GM21447 (cell line): Measurements from ENCODE around the gene FYN.
"Not testable (repeated sequence)": the region's sequence is repeated elsewhere in the genome, so short reads cannot be mapped to it uniquely, and the experiment has no call there.

Source experiments
- ATAC-seq: cut with Tn5 transposase; IDR thresholded peaks from one replicate; pipeline ENCODE4 v1.9.1; 2021; ENCODE audit not compliant: unreplicated experiment

The FYN gene

DNA sequence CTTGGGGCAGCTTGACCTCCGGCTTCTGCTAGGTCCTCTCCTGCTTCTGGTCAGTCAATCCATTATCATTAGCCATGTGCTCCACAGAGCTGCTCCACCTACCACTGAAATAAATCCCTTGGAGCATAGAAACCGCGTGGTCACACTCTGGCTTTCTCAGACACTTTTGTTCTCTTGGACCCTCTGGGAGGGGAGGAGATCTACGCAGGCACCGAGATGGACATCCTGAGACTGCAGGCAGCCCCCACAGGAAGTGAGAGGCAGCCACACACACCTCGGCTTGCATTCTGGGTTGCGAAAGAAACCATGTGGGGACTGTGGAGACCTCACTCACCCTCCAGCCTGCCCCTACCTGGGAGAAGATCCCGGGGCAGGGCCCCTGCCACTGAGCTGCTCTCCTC, 79.5 kb downstream of the FYN start:
- ATAC-seq = no peak

DNA sequence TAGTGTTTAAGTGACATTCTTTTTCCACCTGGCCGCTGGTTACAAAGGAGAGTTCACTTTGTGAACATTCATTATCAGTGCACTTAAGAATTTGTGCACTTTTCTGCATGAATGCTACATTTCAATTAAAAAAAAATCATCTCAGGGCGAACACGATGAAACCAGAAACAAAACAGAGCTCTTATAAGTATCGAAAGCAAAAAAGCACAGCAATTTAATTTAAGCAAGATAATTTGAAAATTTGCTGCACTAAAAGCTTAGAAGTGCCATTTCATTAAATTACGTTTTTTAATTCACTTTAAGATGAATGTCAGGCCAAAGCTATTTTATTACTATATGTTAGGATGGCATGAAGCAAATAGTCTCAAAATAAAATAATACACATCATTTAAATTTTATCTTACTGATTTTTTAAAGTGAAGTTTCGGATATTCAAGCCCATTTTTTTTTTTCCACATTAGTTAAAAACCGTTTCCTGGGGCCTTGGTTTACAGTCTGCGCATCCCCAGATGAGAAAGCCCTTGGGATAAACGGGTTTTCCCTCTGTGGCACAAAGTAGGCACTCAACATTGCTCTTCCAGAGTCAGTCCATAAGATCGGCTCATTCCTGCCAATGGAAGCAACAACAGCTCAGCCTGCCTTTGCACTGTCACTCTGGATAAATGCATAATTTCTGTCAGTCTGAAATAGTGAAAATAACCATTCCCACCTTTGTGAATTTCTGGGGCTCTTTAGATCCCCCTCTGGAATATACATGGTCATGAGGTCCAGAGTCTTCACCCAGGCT, 80.1 kb downstream of the FYN start:
- no peak for ATAC-seq

DNA sequence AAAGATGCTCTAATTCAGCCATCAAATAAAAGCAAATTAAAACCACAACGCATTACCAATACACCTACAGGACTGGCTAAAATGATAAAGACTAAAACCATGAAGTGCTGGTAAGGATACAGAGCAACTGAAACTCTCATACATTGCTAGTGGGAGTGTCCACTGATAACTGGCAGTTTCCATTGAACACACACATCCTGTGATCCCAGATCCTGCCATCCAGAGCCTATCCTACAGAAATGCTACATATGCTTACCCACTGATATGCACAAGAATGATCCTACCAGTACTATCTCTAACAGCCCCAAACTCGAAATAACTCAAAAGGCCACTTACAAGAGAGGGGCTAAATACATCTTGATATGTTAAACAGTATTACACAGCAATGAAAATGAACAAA, 81.0 kb downstream of the FYN start:
- no peak for ATAC-seq

DNA sequence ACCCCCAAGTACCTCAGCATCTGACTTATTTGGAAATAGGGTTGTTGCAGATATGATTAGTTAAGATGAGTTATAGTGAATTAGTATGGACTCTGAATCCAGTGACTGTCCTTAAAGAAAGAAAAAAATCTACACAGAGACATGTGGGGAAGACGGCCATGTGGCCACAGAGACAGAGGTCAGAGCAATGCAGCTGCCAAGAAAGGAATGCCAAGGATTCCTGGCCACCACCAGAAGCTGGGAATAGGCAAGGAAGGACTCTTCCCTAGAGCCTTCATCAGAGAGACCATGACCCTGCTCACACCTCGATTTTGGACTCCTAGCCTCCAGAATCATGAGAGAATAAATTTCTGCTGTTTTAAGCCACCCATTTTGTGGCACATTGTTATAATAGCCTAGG, 81.8 kb downstream of the FYN start:
- ATAC-seq = no peak

DNA sequence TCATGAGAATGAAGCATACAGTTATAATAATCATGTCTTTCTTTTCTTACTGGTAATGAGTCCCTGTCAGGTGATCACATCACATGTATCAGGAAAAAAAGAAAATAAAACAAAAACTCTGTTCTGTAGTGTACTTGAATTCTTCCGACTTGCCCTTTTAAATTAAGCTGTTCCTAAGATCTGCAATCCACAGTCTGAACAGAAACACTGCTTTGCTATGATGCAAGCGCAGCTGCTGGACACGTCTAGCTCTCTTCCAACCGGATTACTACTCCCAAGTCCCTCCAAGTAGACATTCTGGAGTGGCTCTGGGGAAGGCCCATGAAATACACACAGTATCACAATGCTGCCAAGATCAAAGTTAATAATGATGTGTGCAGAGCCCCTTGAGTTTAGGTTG, 83.7 kb downstream of the FYN start:
- ATAC-seq = no peak

DNA sequence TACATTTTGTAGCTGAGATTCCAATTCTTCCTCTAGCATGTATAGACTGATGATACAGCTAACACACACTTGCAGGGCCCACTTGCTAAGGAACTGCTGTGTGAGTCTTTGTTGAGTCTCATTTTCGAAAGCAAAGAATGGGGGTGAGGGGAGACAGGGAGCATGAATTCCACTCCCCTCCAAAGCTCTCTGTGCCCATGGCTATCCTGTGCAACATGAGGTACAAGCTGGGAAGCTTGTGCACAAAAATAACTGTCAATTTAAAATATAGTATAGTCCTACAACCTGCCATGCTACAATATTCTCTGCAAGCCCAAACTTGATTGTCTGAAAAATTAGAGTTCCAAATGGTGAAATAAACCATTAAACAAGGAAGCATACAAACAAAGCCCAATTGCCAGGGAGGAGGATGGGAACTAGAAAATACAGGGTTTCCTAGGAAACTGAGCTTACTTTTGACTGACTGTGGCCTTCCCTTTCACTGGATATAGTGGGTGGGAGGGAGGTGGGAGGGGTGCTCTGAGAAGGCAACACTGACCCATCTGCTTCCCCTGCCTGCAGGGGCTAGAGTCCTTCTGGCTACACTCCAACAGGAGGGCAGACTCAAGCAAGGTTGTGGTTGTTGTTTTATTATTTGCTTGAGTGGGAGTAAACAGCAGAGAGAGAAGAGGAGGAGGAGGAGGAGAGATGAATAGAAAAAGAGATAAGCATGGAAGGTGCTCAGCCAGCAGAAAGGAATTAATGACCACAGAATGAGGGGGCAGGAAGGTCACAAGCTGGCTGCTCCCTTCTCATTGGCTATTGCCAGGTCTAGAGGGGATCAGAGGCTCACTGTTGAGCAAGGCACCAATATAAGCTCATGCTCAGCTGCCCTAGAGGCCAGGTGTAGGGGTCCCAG, 84.6 kb downstream of the FYN start:
- no peak for ATAC-seq

DNA sequence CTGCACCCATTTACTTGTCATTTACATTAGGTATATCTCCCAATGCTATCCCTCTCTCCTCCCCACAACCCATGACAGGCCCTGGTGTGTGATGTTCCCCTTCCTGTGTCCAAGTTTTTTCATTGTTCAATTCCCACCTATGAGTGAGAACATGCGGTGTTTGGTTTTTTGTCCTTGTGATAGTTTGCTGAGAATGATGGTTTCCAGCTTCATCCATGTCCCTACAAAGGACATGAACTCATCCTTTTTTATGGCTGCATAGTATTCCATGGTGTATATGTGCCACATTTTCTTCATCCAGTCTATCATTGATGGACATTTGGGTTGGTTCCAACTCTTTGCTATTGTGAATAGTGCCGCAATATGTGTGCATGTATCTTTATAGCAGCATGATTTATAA, 87.1 kb downstream of the FYN start:
- ATAC-seq = not testable (repeated sequence)

DNA sequence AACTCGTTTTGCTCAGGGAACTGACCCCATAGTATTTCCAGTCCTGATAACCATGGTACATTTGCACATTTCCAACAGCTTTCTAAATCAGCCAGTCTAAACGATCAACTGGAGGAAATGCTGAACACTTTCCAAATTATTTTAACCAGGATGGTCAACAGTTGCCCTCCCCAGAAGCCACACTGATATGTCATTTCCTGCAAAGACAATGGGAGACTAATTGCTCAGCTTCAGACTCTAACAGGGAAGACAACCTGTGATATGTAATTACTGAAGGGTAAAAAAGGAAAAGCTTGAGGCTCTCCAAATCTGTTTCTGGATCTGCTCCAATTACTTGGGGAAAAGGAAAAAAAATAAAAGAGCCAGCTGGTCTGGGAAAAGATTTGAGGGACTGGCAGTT, 88.8 kb downstream of the FYN start:
- ATAC-seq = no peak

DNA sequence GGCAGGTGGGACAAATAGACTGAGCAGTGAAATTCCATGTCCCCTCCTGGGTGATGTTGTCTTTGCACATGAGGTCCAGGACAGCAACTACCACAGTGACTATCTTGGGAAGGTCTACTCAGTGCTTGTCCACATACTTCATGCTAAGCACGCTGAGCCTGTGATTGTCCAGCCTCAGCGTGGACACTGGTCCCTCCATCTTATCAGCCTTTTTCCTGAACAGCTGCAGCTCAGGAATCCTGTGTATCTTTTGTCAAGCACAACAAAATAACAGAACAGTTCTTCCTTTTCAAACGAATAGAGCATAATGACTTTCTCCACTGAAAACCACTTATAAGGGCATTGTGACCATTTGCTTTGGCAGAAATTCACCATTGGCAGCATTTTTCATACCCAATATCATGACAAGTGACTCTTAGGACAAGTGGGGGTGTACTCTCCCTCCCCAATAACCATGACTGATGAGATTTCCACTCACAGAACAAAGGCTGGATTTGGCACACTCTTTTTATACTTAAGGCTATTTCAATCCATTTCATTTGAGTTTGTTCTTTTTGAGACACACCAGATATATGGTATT, 90.3 kb downstream of the FYN start:
- no peak for ATAC-seq

- no peak for ATAC-seq
Measured at GRCh38 chr6:111782192-111782809, 91.0 kb downstream of the FYN start.

DNA sequence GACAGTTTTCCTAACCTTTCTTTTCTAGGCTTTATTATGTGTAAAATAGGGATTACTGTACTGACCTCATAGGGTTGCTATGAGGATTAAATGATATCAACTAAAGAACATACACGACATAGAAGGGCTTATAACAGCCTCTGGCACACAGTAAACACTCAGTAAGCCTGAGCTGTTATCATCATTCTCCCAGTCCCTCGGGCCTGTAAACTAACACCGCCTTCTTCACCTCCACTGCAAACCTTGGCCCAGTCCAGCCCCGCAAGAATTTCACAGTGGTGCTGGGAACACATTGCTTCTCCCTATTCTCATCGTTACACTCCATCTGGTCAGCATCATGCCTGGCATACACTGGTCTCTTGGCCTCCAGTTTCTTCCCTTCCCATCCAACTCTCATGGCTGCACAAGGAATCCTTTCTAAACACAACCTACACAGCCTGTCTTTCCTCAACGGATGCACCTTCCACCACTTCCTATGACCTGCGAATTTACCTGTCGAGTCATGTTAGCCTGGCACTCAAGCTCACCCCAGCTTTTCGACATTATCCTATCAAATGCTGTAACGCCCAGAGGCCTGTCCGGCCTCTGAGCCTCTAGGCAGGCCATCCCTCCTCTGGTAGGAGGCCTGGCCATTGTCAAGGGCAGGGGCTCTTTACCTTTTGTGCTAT, 92.1 kb downstream of the FYN start:
- ATAC-seq = no peak

DNA sequence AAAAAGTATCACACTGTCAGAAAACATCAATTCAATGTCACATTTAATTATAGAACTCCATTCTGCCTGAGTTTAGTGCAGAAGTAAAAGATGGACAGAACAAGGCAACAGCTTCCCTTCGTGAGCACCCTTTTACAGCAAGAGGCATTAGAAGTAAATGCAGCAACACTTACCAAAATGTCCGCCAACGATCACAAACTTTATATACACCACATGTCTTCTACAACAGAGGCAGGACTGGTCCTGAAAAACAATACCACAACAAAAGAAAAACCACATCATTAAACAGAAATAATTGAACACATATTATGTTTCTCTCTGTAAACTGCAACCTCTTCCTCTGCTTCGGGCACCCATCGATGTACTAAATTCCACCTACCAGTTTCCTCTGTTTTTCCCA, 92.9 kb downstream of the FYN start:
- ATAC-seq = no peak

- ATAC-seq = no peak
Measured at GRCh38 chr6:111779660-111780059, 93.6 kb downstream of the FYN start.

GRCh38 chr6:111779031-111779430, 94.2 kb downstream of the FYN start:
- ATAC-seq = no peak

DNA sequence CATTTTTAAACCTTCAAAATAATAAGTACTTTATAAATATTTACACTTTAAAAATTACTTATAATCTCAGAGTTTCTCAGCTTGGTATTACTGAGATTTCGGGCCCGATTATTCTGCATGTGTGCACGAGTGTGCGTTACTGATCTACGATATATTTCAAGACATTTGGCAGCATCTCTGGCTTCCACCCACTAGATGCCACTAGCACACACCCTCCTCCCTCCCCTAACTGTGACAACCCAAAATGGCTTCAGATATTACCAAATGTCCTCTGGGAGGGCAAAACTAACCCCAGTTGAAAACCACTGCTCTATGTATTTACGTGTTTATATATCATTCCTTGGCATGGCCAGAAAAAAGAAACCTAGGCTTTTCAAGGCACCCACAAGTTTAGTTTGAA, 95.9 kb downstream of the FYN start:
- ATAC-seq = no peak

GRCh38 chr6:111776236-111777221, 96.7 kb downstream of the FYN start:
- no peak for ATAC-seq

- ATAC-seq = no peak
Measured at GRCh38 chr6:111775145-111775922, 97.9 kb downstream of the FYN start.

- ATAC-seq = no peak
Measured at GRCh38 chr6:111774346-111774703, 98.9 kb downstream of the FYN start.
